Fibroblast of skin of left quadriceps (primary cell): ENCODE results near the gene NTHL1.

Experiments
- DNase-seq, 2 experiments: peaks; one replicate each; pipeline ENCODE4 v3.0.0-alpha.2; 2013; ENCODE audit warnings: low read depth in 2 of 2

Gene NTHL1

GRCh38 chr16:1991948-1992703 lies 55.5 kb downstream of the NTHL1 start:
- DNase-seq, result peak; percentile 83 to 85

DNA sequence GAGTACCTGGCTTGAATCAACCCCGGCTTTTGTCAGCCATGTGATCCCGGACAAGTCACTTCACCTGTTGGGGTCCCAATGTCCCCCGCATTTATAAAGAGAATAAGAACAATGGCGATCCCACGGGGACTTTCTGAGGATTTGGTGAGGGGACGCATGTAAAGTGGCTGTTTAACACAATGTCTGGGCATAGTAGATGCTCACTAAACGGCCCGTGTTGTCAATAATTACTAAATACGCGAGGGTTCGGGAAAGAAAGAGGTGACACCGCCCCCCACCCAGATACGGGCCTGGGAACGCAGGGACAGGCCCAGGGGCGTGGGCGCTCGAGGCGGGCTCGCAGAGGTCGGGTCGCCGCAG lies 56.1 kb downstream of the NTHL1 start:
- no peak for DNase-seq

GRCh38 chr16:1991135-1991551 lies 56.5 kb downstream of the NTHL1 start:
- DNase-seq, result no peak

DNA sequence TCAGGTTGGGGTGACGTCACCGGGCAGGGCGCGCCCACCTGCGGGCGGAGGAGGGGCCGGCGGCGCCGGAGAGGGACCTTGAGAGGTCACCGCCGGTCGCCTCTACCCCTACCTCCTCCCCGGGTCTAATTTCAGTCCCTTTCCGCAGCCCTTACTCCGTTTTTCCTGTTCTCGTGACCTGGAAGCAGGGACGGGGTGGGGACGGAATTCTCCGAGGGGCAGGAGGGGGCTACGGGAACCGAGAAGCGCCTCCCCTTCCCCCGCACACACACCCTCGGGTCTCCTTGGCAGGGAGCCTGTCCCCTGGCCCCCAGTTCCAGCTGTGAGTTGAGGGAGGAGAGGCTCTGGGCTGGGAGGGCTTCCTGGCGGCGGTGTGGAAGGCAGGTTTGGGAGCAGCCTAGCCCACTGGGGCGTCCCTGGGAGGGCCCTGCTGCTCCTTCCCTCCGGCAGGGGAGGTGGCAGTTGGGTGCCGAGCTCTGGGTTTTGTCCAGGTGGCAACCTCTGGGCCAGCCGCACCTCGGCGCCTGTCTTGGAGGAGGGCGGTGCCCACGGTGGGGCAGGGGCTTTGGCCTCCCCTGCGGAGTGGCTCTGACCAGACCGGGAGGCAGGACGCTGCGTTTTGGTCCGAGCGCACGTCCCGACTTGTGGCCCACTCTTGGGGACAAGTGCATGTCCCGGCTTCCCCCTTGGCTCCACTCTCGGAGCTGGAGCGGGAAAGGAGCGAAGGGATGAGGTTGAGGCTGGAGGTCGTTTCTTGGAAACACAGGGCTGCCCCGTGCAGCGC lies 57.1 kb downstream of the NTHL1 start:
- DNase-seq, result no peak

- no peak for DNase-seq
These were observed 57.6 kb downstream of the NTHL1 start for GRCh38 chr16:1990101-1990350.
